ENCODE data around the gene ROPN1.

Gene ROPN1

GRCh38 chr3:123948449-123948848 lies 43.5 kb downstream of the ROPN1 start:
- no peak for DNase-seq (ENCODE audit: low read depth)

- DNase-seq (ENCODE audit: low read depth): no peak
These were observed 44.4 kb downstream of the ROPN1 start for GRCh38 chr3:123947482-123947881.

- no peak for DNase-seq (ENCODE audit: low read depth)
These were observed 50.4 kb downstream of the ROPN1 start for GRCh38 chr3:123941542-123941941.

- DNase-seq (ENCODE audit: low read depth): no peak
These were observed 50.8 kb downstream of the ROPN1 start for GRCh38 chr3:123941121-123941520.

GRCh38 chr3:123939706-123940105 lies 52.2 kb downstream of the ROPN1 start:
- DNase-seq (ENCODE audit: low read depth): no peak

GRCh38 chr3:123936400-123936799 lies 55.5 kb downstream of the ROPN1 start:
- DNase-seq (ENCODE audit: low read depth): no peak

- DNase-seq (ENCODE audit: low read depth): no peak
These were observed 56.1 kb downstream of the ROPN1 start for GRCh38 chr3:123935830-123936229.

- no peak for DNase-seq (ENCODE audit: low read depth)
These were observed 57.7 kb downstream of the ROPN1 start for GRCh38 chr3:123934250-123934649.

GRCh38 chr3:123930445-123930844 lies 61.5 kb downstream of the ROPN1 start:
- DNase-seq (ENCODE audit: low read depth): no peak

GRCh38 chr3:123929325-123929724 lies 62.6 kb downstream of the ROPN1 start:
- DNase-seq (ENCODE audit: low read depth): no peak

- no peak for DNase-seq (ENCODE audit: low read depth)
These were observed 65.5 kb downstream of the ROPN1 start for GRCh38 chr3:123926396-123926795.

- no peak for DNase-seq (ENCODE audit: low read depth)
These were observed 71.1 kb downstream of the ROPN1 start for GRCh38 chr3:123920868-123921267.

GRCh38 chr3:123920383-123920782 lies 71.5 kb downstream of the ROPN1 start:
- no peak for DNase-seq (ENCODE audit: low read depth)

GRCh38 chr3:123919353-123919752 lies 72.6 kb downstream of the ROPN1 start:
- DNase-seq (ENCODE audit: low read depth): no peak

Measured in stimulated activated CD8-positive, alpha-beta memory T cell treated with anti-CD3 and anti-CD28 coated beads, Interleukin-15, amount 100 ng/mL, for 1 hour (primary cell).